HL-60 (cell line): ENCODE data around the gene TMEM248.

Source experiments
- POLR2AphosphoS5 ChIP-seq: IDR thresholded peaks from 2 replicates; pipeline ENCODE4 v1.6.1; 2012; ENCODE audit warnings: low read depth
- TF ChIP-seq, protein P1 (sequence below): IDR thresholded peaks from one replicate; pipeline ENCODE4 v1.5.1; 2011; ENCODE audit warnings: low read length, control low read depth, inconsistent platforms; ENCODE audit not compliant: insufficient read depth
- TF ChIP-seq, protein P2 (sequence below): IDR thresholded peaks from 2 replicates; pipeline ENCODE4 v1.6.1; 2012; ENCODE audit warnings: low read depth; ENCODE audit not compliant: insufficient replicate concordance

DNA sequence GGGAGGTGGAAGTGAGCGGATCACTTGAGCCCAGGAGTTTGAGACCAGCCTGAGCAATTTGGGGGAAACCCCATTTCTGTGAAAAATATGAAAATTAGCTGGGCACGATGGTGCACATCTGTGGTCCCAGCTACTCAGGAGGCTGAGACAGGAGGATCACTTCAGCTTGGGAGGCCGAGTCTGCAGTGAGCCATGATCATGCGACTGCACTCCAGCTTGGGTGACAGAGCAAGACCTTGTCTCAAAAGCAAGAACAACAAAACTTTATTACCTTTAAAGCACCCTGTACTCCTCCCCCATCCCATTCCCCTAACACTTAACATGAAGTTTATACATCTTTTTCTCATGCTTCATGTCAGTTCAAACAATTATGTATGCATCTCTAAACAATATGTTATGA lies 1.3 kb upstream of the TMEM248 start:
- TF ChIP-seq, protein P1, sequence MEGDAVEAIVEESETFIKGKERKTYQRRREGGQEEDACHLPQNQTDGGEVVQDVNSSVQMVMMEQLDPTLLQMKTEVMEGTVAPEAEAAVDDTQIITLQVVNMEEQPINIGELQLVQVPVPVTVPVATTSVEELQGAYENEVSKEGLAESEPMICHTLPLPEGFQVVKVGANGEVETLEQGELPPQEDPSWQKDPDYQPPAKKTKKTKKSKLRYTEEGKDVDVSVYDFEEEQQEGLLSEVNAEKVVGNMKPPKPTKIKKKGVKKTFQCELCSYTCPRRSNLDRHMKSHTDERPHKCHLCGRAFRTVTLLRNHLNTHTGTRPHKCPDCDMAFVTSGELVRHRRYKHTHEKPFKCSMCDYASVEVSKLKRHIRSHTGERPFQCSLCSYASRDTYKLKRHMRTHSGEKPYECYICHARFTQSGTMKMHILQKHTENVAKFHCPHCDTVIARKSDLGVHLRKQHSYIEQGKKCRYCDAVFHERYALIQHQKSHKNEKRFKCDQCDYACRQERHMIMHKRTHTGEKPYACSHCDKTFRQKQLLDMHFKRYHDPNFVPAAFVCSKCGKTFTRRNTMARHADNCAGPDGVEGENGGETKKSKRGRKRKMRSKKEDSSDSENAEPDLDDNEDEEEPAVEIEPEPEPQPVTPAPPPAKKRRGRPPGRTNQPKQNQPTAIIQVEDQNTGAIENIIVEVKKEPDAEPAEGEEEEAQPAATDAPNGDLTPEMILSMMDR: no peak
- no peak for TF ChIP-seq POLR2AphosphoS5
- TF ChIP-seq, protein P2, sequence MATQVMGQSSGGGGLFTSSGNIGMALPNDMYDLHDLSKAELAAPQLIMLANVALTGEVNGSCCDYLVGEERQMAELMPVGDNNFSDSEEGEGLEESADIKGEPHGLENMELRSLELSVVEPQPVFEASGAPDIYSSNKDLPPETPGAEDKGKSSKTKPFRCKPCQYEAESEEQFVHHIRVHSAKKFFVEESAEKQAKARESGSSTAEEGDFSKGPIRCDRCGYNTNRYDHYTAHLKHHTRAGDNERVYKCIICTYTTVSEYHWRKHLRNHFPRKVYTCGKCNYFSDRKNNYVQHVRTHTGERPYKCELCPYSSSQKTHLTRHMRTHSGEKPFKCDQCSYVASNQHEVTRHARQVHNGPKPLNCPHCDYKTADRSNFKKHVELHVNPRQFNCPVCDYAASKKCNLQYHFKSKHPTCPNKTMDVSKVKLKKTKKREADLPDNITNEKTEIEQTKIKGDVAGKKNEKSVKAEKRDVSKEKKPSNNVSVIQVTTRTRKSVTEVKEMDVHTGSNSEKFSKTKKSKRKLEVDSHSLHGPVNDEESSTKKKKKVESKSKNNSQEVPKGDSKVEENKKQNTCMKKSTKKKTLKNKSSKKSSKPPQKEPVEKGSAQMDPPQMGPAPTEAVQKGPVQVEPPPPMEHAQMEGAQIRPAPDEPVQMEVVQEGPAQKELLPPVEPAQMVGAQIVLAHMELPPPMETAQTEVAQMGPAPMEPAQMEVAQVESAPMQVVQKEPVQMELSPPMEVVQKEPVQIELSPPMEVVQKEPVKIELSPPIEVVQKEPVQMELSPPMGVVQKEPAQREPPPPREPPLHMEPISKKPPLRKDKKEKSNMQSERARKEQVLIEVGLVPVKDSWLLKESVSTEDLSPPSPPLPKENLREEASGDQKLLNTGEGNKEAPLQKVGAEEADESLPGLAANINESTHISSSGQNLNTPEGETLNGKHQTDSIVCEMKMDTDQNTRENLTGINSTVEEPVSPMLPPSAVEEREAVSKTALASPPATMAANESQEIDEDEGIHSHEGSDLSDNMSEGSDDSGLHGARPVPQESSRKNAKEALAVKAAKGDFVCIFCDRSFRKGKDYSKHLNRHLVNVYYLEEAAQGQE: no peak
